ENCODE results near the gene CEMIP. TPM values are rescaled to one million over a fixed set of nuclear protein-coding genes. Genes with fewer than 3 reads are reported as not detected.

The CEMIP gene
- total and polyA plus RNA-seq, 2 of the 13 experiments (the other 11 are each of a cell fraction or from before 2014, with no cell fraction given), result 4.3 to 28.5 TPM

DNA sequence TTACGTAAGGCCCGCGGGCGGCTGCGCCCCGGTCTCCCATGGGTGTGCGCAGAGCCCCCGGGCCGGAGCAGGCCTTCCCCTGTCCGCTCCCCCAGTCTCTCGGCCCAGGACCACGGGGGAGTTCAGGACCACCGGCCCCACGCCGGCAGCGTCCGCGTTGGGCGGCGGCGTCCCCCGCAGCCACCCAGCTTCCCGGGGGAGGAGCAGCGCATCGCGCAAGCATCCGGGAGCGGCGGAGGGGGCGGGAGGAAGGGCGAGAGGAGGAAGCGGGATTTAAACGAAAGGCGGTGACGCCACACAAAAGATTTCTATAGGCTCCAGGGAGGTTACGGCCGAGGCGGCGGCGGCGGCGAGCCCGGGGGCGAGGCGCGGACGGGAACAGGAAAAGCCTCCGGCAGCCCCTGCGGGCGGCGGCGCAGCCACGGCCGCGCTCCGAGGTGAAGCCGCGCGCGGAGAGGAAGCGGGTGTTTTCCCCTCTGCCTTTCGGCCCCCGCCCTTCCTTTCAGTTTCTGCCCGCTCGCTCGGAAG is 221.5 kb downstream of the CEMIP start, which contains the start of gene TLNRD1 (continued):
- TF ChIP-seq MTA3 (CRISPR knock-in tag; IDR thresholded peaks at IDR 0.05) (no peak), ZNF724P (CRISPR knock-in tag; IDR thresholded peaks at IDR 0.05; ENCODE audit: borderline replicate concordance) (no peak; the same call in 1 of the 2 replicates), ZMYM4 (CRISPR knock-in tag; IDR thresholded peaks at IDR 0.05) (peak; percentile 58; the same call in 1 of the 2 replicates), YY1 (IDR thresholded peaks at IDR 0.05; ENCODE audit: insufficient read depth, insufficient replicate concordance, low read depth, low read length) (no peak), ZNF598 (CRISPR knock-in tag; IDR thresholded peaks at IDR 0.05; ENCODE audit: borderline replicate concordance) (no peak), CHD2 (IDR thresholded peaks at IDR 0.05; ENCODE audit: low read depth, low read length) (peak; percentile 57; the same call in 1 of the 2 replicates), ZNF530 (CRISPR knock-in tag; IDR thresholded peaks at IDR 0.05; ENCODE audit: low read depth) (no peak), ZBTB7A (CRISPR knock-in tag; IDR thresholded peaks at IDR 0.05) (peak; percentile 56), HOXA9 (CRISPR knock-in tag; IDR thresholded peaks at IDR 0.05; ENCODE audit: borderline replicate concordance) (no peak; the same call in 1 of the 2 replicates), FOSL1 (CRISPR knock-in tag; IDR thresholded peaks at IDR 0.05; ENCODE audit: borderline replicate concordance) (no peak), SRSF9 (IDR thresholded peaks at IDR 0.05; ENCODE audit: borderline replicate concordance, insufficient read depth, low read depth, low read length, poor library complexity, severe bottlenecking) (no peak)
- TF ChIP-seq, protein P1, sequence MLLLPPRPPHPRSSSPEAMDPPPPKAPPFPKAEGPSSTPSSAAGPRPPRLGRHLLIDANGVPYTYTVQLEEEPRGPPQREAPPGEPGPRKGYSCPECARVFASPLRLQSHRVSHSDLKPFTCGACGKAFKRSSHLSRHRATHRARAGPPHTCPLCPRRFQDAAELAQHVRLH (CRISPR knock-in tag; IDR thresholded peaks at IDR 0.05; ENCODE audit: borderline replicate concordance, low read depth), result peak; percentile 73; the same call in 1 of the 2 replicates
- TF ChIP-seq, protein P2, sequence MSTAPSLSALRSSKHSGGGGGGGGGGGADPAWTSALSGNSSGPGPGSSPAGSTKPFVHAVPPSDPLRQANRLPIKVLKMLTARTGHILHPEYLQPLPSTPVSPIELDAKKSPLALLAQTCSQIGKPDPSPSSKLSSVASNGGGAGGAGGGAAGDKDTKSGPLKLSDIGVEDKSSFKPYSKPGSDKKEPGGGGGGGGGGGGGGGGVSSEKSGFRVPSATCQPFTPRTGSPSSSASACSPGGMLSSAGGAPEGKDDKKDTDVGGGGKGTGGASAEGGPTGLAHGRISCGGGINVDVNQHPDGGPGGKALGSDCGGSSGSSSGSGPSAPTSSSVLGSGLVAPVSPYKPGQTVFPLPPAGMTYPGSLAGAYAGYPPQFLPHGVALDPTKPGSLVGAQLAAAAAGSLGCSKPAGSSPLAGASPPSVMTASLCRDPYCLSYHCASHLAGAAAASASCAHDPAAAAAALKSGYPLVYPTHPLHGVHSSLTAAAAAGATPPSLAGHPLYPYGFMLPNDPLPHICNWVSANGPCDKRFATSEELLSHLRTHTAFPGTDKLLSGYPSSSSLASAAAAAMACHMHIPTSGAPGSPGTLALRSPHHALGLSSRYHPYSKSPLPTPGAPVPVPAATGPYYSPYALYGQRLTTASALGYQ (CRISPR knock-in tag; IDR thresholded peaks at IDR 0.05), result no peak
- TF ChIP-seq, protein P3, sequence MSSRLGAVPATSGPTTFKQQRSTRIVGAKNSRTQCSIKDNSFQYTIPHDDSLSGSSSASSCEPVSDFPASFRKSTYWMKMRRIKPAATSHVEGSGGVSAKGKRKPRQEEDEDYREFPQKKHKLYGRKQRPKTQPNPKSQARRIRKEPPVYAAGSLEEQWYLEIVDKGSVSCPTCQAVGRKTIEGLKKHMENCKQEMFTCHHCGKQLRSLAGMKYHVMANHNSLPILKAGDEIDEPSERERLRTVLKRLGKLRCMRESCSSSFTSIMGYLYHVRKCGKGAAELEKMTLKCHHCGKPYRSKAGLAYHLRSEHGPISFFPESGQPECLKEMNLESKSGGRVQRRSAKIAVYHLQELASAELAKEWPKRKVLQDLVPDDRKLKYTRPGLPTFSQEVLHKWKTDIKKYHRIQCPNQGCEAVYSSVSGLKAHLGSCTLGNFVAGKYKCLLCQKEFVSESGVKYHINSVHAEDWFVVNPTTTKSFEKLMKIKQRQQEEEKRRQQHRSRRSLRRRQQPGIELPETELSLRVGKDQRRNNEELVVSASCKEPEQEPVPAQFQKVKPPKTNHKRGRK (CRISPR knock-in tag; IDR thresholded peaks at IDR 0.05), result no peak
- TF ChIP-seq, protein P4, sequence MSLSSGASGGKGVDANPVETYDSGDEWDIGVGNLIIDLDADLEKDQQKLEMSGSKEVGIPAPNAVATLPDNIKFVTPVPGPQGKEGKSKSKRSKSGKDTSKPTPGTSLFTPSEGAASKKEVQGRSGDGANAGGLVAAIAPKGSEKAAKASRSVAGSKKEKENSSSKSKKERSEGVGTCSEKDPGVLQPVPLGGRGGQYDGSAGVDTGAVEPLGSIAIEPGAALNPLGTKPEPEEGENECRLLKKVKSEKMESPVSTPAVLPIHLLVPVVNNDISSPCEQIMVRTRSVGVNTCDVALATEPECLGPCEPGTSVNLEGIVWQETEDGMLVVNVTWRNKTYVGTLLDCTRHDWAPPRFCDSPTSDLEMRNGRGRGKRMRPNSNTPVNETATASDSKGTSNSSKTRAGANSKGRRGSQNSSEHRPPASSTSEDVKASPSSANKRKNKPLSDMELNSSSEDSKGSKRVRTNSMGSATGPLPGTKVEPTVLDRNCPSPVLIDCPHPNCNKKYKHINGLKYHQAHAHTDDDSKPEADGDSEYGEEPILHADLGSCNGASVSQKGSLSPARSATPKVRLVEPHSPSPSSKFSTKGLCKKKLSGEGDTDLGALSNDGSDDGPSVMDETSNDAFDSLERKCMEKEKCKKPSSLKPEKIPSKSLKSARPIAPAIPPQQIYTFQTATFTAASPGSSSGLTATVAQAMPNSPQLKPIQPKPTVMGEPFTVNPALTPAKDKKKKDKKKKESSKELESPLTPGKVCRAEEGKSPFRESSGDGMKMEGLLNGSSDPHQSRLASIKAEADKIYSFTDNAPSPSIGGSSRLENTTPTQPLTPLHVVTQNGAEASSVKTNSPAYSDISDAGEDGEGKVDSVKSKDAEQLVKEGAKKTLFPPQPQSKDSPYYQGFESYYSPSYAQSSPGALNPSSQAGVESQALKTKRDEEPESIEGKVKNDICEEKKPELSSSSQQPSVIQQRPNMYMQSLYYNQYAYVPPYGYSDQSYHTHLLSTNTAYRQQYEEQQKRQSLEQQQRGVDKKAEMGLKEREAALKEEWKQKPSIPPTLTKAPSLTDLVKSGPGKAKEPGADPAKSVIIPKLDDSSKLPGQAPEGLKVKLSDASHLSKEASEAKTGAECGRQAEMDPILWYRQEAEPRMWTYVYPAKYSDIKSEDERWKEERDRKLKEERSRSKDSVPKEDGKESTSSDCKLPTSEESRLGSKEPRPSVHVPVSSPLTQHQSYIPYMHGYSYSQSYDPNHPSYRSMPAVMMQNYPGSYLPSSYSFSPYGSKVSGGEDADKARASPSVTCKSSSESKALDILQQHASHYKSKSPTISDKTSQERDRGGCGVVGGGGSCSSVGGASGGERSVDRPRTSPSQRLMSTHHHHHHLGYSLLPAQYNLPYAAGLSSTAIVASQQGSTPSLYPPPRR (CRISPR knock-in tag; IDR thresholded peaks at IDR 0.05; ENCODE audit: borderline replicate concordance), result no peak
- TF ChIP-seq, protein P5, sequence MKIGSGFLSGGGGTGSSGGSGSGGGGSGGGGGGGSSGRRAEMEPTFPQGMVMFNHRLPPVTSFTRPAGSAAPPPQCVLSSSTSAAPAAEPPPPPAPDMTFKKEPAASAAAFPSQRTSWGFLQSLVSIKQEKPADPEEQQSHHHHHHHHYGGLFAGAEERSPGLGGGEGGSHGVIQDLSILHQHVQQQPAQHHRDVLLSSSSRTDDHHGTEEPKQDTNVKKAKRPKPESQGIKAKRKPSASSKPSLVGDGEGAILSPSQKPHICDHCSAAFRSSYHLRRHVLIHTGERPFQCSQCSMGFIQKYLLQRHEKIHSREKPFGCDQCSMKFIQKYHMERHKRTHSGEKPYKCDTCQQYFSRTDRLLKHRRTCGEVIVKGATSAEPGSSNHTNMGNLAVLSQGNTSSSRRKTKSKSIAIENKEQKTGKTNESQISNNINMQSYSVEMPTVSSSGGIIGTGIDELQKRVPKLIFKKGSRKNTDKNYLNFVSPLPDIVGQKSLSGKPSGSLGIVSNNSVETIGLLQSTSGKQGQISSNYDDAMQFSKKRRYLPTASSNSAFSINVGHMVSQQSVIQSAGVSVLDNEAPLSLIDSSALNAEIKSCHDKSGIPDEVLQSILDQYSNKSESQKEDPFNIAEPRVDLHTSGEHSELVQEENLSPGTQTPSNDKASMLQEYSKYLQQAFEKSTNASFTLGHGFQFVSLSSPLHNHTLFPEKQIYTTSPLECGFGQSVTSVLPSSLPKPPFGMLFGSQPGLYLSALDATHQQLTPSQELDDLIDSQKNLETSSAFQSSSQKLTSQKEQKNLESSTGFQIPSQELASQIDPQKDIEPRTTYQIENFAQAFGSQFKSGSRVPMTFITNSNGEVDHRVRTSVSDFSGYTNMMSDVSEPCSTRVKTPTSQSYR (CRISPR knock-in tag; IDR thresholded peaks at IDR 0.05; ENCODE audit: borderline replicate concordance), result peak; percentile 49; the same call in 1 of the 2 replicates
